Panc1 (cell line): Measurements from ENCODE around the gene DYNC2I2. TPM values are rescaled to one million over a fixed set of nuclear protein-coding genes. Genes with fewer than 3 reads are reported as not detected.

Source experiments
- ATAC-seq: fragments of 200-7000 bp; cut with Tn5 transposase; 2 replicates; pipeline ENCODE4 v1.9.1; 2020; ENCODE audit warnings: mild to moderate bottlenecking, moderate library complexity
- BruUV-seq: library from RNA; stranded (reverse); fragments of 400-500 nt; replicated peaks from 2 replicates; lab custom pipeline; 2021; lab: Mats Ljungman, UMichigan
- CTCF ChIA-PET: fragments of 300-600 bp; sonication (Branson Sonifier 250); formaldehyde crosslinking; loops from one replicate; lab custom pipeline; 2022; ENCODE audit warnings: antibody characterized with exemption; lab: Charles Lee
- POLR2A ChIA-PET: fragments of 300-600 bp; sonication (Branson Sonifier 250); formaldehyde crosslinking; loops from one replicate; lab custom pipeline; 2022; ENCODE audit warnings: antibody characterized with exemption; lab: Charles Lee
- DNase-seq: peaks from one replicate; pipeline ENCODE4 v3.0.0-alpha.2; 2010; ENCODE audit warnings: low read depth, low spot score
- H3K27ac ChIP-seq: 2 replicates; pipeline ENCODE4 v1.5.1; 2011; ENCODE audit warnings: mild to moderate bottlenecking, low read length, inconsistent platforms
- H3K27me3 ChIP-seq: fragments of 200-500 bp; sonication (Bioruptor generic); 2 replicates; pipeline ENCODE4 v1.6.0; 2014; ENCODE audit warnings: low read length, inconsistent platforms; ENCODE audit not compliant: control insufficient read depth, insufficient read depth
- H3K36me3 ChIP-seq: fragments of 200-500 bp; sonication (Bioruptor generic); 2 replicates; pipeline ENCODE4 v1.5.1; 2014; ENCODE audit warnings: inconsistent platforms, mild to moderate bottlenecking, low read length, moderate library complexity; ENCODE audit not compliant: control insufficient read depth, insufficient read depth
- H3K4me1 ChIP-seq: 2 replicates; pipeline ENCODE4 v1.5.1; 2011; ENCODE audit warnings: inconsistent platforms, mild to moderate bottlenecking, low read length, moderate library complexity; ENCODE audit not compliant: control insufficient read depth, insufficient read depth
- H3K4me3 ChIP-seq, 2 experiments: 2 replicates each; pipeline ENCODE4 v1.5.1; 2011 to 2012; ENCODE audit warnings: low read depth in 2 of 2, low read length in 2 of 2, mild to moderate bottlenecking in 2 of 2, inconsistent platforms in 1 of 2, moderate library complexity in 1 of 2
- H3K9me3 ChIP-seq: fragments of 200-500 bp; sonication (Bioruptor generic); 2 replicates; pipeline ENCODE4 v1.5.1; 2014; ENCODE audit warnings: low read depth, mild to moderate bottlenecking, inconsistent platforms, low read length, moderate library complexity; ENCODE audit not compliant: control insufficient read depth, insufficient read depth
- CTCF ChIP-seq: fragments of 450-650 bp; IDR thresholded peaks from 2 replicates; pipeline ENCODE4 v1.5.1; 2017; ENCODE audit warnings: mild to moderate bottlenecking
- POLR2AphosphoS5 ChIP-seq: IDR thresholded peaks from 2 replicates; pipeline ENCODE4 v1.6.1; 2012; ENCODE audit warnings: mild to moderate bottlenecking, low read depth, low read length, moderate library complexity
- SIN3A ChIP-seq: IDR thresholded peaks from 2 replicates; pipeline ENCODE4 v1.6.1; 2012; ENCODE audit warnings: low read depth, mild to moderate bottlenecking, low read length, moderate library complexity, borderline replicate concordance; ENCODE audit not compliant: insufficient read depth
- TCF7L2 ChIP-seq: IDR thresholded peaks from 2 replicates; pipeline ENCODE4 v1.6.1; 2011; ENCODE audit warnings: mild to moderate bottlenecking, low read depth, low read length, inconsistent platforms
- in situ Hi-C: cut with HindIII; loops from 2 replicates; pipeline ENCODE4 v1.10.0; 2016; ENCODE audit warnings: low sequenced_read_pairs, low pct_unique_long_range_greater_than_20kb
- intact Hi-C: fragments of 100-400 bp; cut with micrococcal nuclease; formaldehyde crosslinking; loops from one replicate; pipeline ENCODE4 v1.10.0; 2022; ENCODE audit not compliant: unreplicated experiment
- total RNA-seq: library from RNA; stranded (reverse); gene quantifications from one replicate; pipeline ENCODE4 v1.2.1, GENCODE V29; 2021; ENCODE audit not compliant: unreplicated experiment
- TF ChIP-seq, protein P1 (sequence below), 2 experiments: IDR thresholded peaks; 2 replicates each; pipeline ENCODE4 v1.6.1; 2011 to 2012; ENCODE audit warnings: low read depth in 2 of 2, control low read depth in 1 of 2, low read length in 1 of 2, mild to moderate bottlenecking in 1 of 2, moderate library complexity in 1 of 2; ENCODE audit not compliant: insufficient read depth in 1 of 2

DYNC2I2 gene
- total RNA-seq, 1 experiment from 2014 or later, result 78.1 TPM

DNA sequence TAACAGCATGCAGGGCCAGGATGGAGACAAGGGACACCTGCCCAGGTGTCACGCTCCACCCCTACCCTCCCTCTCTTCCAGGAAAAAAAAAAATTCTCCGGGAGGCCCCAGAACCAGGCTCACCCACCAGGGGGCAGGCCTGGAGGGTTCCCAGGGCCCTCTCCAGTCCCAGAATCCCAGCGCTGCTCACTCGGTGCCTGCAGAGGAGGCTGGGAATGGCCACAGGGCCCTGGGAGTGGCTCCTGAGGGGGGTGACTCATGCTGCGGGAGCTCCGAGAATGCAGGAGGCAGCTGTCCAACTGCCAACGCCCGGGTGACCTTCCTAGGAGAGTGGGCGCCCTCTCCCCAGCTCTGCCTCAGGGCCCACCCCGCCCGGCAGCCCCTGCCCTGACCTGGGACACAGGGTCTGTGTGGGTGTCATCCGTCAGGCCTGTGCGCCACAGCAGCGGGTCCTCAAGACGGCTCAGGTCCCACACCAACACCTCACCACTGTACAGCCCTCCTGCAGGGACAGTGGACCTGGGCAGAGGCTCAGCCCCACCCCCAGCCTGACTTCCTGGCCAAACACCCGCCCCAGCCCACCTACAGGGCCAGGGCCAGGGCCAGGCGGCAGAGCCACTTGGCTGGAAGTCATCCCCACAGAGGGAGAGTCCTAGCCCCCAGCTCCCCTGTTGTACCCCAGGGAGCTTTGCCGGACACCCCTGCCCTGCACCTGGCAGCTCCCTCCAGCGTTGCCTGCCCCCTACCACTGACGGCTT is 21.2 kb downstream of the DYNC2I2 start:
- H3K4me1 ChIP-seq, result peaks cover 32% of the 10 kb centered on the region
- peak overlapping the region in 1 of 2 experiments; percentile 11; a peak in 1 of 4 replicates for H3K4me3 ChIP-seq
- TF ChIP-seq POLR2AphosphoS5 (peak; percentile 73; the same call in 1 of the 2 replicates), TCF7L2 (no peak), SIN3A (no peak), CTCF (peak; percentile 27)
- TF ChIP-seq, protein P1, sequence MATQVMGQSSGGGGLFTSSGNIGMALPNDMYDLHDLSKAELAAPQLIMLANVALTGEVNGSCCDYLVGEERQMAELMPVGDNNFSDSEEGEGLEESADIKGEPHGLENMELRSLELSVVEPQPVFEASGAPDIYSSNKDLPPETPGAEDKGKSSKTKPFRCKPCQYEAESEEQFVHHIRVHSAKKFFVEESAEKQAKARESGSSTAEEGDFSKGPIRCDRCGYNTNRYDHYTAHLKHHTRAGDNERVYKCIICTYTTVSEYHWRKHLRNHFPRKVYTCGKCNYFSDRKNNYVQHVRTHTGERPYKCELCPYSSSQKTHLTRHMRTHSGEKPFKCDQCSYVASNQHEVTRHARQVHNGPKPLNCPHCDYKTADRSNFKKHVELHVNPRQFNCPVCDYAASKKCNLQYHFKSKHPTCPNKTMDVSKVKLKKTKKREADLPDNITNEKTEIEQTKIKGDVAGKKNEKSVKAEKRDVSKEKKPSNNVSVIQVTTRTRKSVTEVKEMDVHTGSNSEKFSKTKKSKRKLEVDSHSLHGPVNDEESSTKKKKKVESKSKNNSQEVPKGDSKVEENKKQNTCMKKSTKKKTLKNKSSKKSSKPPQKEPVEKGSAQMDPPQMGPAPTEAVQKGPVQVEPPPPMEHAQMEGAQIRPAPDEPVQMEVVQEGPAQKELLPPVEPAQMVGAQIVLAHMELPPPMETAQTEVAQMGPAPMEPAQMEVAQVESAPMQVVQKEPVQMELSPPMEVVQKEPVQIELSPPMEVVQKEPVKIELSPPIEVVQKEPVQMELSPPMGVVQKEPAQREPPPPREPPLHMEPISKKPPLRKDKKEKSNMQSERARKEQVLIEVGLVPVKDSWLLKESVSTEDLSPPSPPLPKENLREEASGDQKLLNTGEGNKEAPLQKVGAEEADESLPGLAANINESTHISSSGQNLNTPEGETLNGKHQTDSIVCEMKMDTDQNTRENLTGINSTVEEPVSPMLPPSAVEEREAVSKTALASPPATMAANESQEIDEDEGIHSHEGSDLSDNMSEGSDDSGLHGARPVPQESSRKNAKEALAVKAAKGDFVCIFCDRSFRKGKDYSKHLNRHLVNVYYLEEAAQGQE (IDR thresholded peaks at IDR 0.05; ENCODE audit: insufficient read depth in 1 of 2, low read depth in 2 of 2, low read length in 1 of 2), result peak in 1 of 2 experiments; percentile 68; a peak in 1 of 4 replicates
- H3K9me3 ChIP-seq, result no peaks in the 10 kb centered on the region
- ChIA-PET CTCF (interaction anchor here (0.6 to 1.0 kb wide), 6 partner anchors 24 to 242 kb away, joined by 3 to 5 read pairs (median 4); no protein-coding TSS in a partner anchor), POLR2A (interaction anchor here (0.5 kb wide), 1 partner anchor 10 kb away, joined by 7 read pairs; no protein-coding TSS in a partner anchor)
- DNase-seq (peak; percentile 66), ATAC-seq (peak; percentile 90)
- H3K27ac ChIP-seq, result peak overlapping the region; percentile 81
- no peaks in the 10 kb centered on the region for H3K27me3 ChIP-seq
- in situ Hi-C loops (no loop called here), intact Hi-C loops (no loop called here)
- peaks cover 8% of the 10 kb centered on the region; the same call in 1 of the 2 replicates for H3K36me3 ChIP-seq
- BruUV-seq, result no TSS peak

DNA sequence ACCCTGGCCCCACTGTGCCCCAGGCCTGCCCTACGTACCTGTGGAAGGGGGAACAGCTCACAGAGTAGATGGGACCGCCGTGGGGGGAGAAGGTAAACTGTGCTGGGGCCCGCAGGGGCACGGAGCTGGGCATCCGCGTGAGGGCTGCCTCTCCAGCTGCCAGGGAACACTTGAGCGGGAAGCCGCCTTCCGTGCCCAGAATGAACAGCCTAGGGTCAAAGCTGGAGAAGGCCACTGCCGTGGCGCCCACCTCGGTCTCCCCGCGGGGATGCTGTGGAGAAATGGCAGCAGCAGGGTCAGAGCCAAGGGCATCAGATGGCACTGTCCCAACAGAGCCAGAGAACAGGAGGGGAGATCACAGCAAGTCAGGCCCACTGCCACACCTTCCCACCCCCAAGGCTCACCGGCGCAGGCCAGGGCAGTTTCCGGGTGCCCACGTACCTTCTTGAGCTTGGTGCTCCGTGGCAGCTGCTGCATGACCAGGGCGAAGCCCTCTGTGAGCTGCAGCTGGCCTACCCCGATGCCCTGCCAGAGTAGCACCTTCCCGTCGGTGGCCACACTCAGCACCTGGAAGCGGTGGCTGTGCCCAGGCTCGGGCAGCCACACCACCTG is 21.9 kb downstream of the DYNC2I2 start:
- DNase-seq (no peak), ATAC-seq (peak; percentile 4)
- Histone ChIP-seq H3K4me1 (peaks cover 32% of the 10 kb centered on the region), H3K27me3 (no peaks in the 10 kb centered on the region), H3K36me3 (peaks cover 8% of the 10 kb centered on the region; the same call in 1 of the 2 replicates), H3K27ac (peak overlapping the region; percentile 81), H3K9me3 (no peaks in the 10 kb centered on the region), H3K4me3 (peak overlapping the region in 1 of 2 experiments; percentile 11; a peak in 1 of 4 replicates)
- CTCF ChIA-PET, result interaction anchor here (0.7 to 1.0 kb wide), 2 partner anchors 50 to 71 kb away, joined by 3 read pairs; no protein-coding TSS in a partner anchor
- intact Hi-C loops, result no loop called here
- POLR2A ChIA-PET, result interaction anchor here (0.5 to 0.6 kb wide), 2 partner anchors 14 to 39 kb away, joined by 3 read pairs; no protein-coding TSS in a partner anchor
- BruUV-seq, result no TSS peak
- TF ChIP-seq TCF7L2 (no peak), CTCF (no peak), SIN3A (no peak), POLR2AphosphoS5 (no peak)
- TF ChIP-seq, protein P1 (IDR thresholded peaks at IDR 0.05; ENCODE audit: insufficient read depth in 1 of 2, low read depth in 2 of 2, low read length in 1 of 2), result no peak
- in situ Hi-C loops, result no loop called here
